DMS 273 treated with DMSO at 0.1 percent for 48 hours (cell line): ENCODE results near the gene DENND1B.

Experiments
- DNase-seq: peaks from one replicate; lab custom pipeline; 2025; lab: John Stamatoyannopoulos, UW

DENND1B gene

GRCh38 chr1:197775282-197776262 is at the start of gene DENND1B:
Gene DENND1B, minus strand, starts transcription at chr1:197775480. Its CDS starts 325 bp downstream, at chr1:197775155.
- no peak for DNase-seq

GRCh38 chr1:197814306-197814705 is 39.0 kb upstream of the DENND1B start:
- DNase-seq, result no peak

GRCh38 chr1:197813741-197814140 is 38.5 kb upstream of the DENND1B start:
- no peak for DNase-seq

GRCh38 chr1:197811769-197812168 is 36.5 kb upstream of the DENND1B start:
- no peak for DNase-seq

GRCh38 chr1:197810812-197811211 is 35.5 kb upstream of the DENND1B start:
- no peak for DNase-seq

GRCh38 chr1:197808880-197809279 is 33.6 kb upstream of the DENND1B start:
- no peak for DNase-seq

GRCh38 chr1:197807739-197808453 is 32.6 kb upstream of the DENND1B start:
- no peak for DNase-seq

- no peak for DNase-seq
These were observed 31.9 kb upstream of the DENND1B start for GRCh38 chr1:197807216-197807615.

- no peak for DNase-seq
These were observed 31.4 kb upstream of the DENND1B start for GRCh38 chr1:197806718-197807117.

GRCh38 chr1:197801684-197802083 is 26.4 kb upstream of the DENND1B start:
- DNase-seq, result no peak

GRCh38 chr1:197801111-197801482 is 25.8 kb upstream of the DENND1B start:
- DNase-seq, result no peak

GRCh38 chr1:197800379-197801110 is 25.3 kb upstream of the DENND1B start:
- no peak for DNase-seq

- no peak for DNase-seq
These were observed 24.0 kb upstream of the DENND1B start for GRCh38 chr1:197799271-197799670.

- no peak for DNase-seq
These were observed 23.2 kb upstream of the DENND1B start for GRCh38 chr1:197798492-197798891.

GRCh38 chr1:197797010-197797409 is 21.7 kb upstream of the DENND1B start:
- DNase-seq, result no peak

GRCh38 chr1:197788741-197789739 is 13.8 kb upstream of the DENND1B start:
- DNase-seq, result no peak

GRCh38 chr1:197787623-197788536 is 12.6 kb upstream of the DENND1B start:
- DNase-seq, result no peak

GRCh38 chr1:197787056-197787455 is 11.8 kb upstream of the DENND1B start:
- DNase-seq, result no peak

GRCh38 chr1:197786280-197786679 is 11.0 kb upstream of the DENND1B start:
- no peak for DNase-seq

- DNase-seq, result no peak
These were observed 8.2 kb upstream of the DENND1B start for GRCh38 chr1:197783510-197783948.
